Fibroblast of pulmonary artery (primary cell): ENCODE measurements around the gene GAL3ST2.
"Not testable (repeated sequence)": the region's sequence is repeated elsewhere in the genome, so short reads cannot be mapped to it uniquely, and the experiment has no call there.

ENCODE experiments used
- DNase-seq: peaks from one replicate; pipeline ENCODE4 v3.0.0-alpha.2; 2010; ENCODE audit warnings: low read depth
- H3K4me3 ChIP-seq: replicated peaks from 2 replicates; pipeline ENCODE4 v1.5.1; 2011; ENCODE audit warnings: low read depth, mild to moderate bottlenecking, control low read depth, low read length, moderate library complexity
- CTCF ChIP-seq: IDR thresholded peaks from 2 replicates; pipeline ENCODE4 v1.5.1; 2011; ENCODE audit warnings: mild to moderate bottlenecking, control low read depth, low read length, inconsistent platforms; ENCODE audit errors: missing control alignments

The GAL3ST2 gene

DNA sequence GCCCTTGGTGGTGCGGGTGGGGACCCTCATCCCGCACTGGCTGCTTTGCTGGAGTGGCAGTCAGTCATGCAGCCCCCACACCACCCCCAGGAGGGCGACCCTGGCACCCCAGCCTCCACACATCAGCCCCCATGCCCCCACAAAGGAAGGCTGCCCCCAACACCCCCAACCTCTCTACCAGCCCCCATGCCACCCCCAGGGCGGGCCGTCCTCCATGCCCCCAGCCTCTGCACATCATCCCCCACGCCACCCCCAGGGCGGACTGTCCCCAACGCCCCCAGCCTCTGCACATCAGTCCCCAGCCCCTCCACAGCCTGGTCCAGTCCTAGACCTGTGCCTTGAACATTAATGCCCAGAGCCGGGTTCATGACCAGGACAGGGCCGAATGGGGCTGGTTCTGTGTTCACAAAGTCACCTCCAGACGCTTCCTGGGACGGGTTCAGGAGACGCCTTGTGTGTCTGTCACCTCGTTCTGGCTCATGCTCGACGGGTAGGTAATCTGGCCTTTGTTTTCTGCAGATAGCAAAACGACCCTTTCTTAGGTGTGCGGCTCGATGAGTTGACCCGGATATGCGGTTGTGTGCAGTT, 23.8 kb upstream of the GAL3ST2 start:
- DNase-seq = no peak
- no peak for TF ChIP-seq CTCF
- H3K4me3 ChIP-seq = no peak overlapping the region

DNA sequence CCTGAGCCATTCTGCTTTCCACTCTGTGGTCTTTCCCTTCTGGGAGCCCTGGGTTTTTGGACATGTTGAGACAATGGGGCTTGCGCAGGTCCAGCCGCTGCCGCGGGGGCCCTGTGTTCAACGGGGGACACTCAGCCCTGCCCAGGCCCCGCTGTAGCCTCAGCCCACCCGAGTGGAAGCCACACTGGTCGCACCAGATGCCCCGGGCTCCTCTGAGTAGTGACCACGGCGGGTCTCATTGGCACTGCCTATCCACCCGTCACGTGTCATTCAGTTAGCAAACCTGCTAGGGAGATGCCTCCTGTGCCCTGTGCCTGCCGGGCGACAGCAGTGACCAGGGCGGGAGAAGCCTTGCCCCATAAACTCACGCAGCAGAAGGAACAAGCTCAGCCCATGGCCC, 23.1 kb upstream of the GAL3ST2 start:
- no peak for TF ChIP-seq CTCF
- DNase-seq = no peak
- no peak overlapping the region for H3K4me3 ChIP-seq

GRCh38 chr2:241754042-241754441, 22.6 kb upstream of the GAL3ST2 start:
- TF ChIP-seq CTCF = no peak
- no peak overlapping the region for H3K4me3 ChIP-seq
- DNase-seq = no peak

GRCh38 chr2:241755166-241755565, 21.5 kb upstream of the GAL3ST2 start:
- no peak for DNase-seq
- no peak for TF ChIP-seq CTCF
- H3K4me3 ChIP-seq = no peak overlapping the region

- no peak overlapping the region for H3K4me3 ChIP-seq
- TF ChIP-seq CTCF = no peak
- DNase-seq = no peak
Measured at GRCh38 chr2:241755777-241756176, 20.8 kb upstream of the GAL3ST2 start.

DNA sequence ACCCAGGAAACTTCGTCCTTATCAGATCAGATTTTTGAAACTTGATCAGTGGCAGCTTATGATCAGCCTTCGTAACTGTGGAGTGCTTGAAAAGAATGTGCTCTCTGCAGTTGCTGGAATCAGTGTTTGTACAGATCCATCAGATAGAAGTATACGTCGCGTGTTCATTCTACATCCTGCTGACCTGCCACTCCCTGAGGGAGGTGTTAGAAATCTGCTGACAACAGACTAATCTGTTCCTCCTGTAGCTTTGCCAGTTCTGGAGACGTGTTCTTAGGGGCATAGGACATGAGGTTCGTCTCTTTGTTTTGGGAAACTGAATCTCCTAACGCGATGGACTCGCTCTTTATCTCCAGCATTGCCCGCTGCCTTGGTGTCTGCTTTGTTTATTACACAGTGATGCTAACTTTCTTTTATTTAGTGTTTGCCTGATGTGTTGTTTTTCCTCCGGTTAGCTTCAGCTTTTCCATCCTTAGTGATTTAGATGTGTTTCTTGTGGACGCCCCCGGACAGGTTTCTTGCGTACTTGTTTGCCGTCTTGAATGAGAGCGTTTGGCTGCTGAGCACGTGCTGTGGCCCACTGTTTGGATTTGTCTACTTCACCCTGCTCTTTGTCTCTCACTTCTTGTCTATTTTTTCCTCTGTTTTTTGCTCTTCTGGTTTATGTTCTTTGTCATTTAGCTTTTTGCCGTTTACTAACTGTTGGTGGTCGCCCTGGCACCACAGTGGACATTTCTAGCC, 17.4 kb upstream of the GAL3ST2 start:
- no peak for TF ChIP-seq CTCF
- DNase-seq = no peak
- no peak overlapping the region for H3K4me3 ChIP-seq

GRCh38 chr2:241759893-241760292, 16.7 kb upstream of the GAL3ST2 start:
- DNase-seq, H3K4me3 ChIP-seq: not testable (repeated sequence)
